ENCODE data around the gene RANBP10. TPM values are rescaled to one million over a fixed set of nuclear protein-coding genes. Genes with fewer than 3 reads are reported as not detected.

Gene RANBP10
- total and polyA plus RNA-seq, 2 of the 13 experiments (the other 11 are each of a cell fraction or from before 2014, with no cell fraction given) = 9.2 to 22.7 TPM

GRCh38 chr16:67719778-67720144 lies 86.6 kb downstream of the RANBP10 start (continued):
- TF ChIP-seq ZFP37 (CRISPR knock-in tag; IDR thresholded peaks at IDR 0.05; ENCODE audit: borderline replicate concordance) = no peak
- no peak for TF ChIP-seq DDIT3 (CRISPR knock-in tag; IDR thresholded peaks at IDR 0.05)
- no peak for TF ChIP-seq ZNF678 (CRISPR knock-in tag; IDR thresholded peaks at IDR 0.05)
- TF ChIP-seq CHCHD3 (CRISPR knock-in tag; IDR thresholded peaks at IDR 0.05) = no peak
- no peak for TF ChIP-seq ZNF619 (CRISPR knock-in tag; IDR thresholded peaks at IDR 0.05)
- no peak for TF ChIP-seq NR2F6 (IDR thresholded peaks at IDR 0.05)
- TF ChIP-seq NR2F6 (CRISPR knock-in tag; IDR thresholded peaks at IDR 0.05) = no peak
- no peak for TF ChIP-seq ZBTB10 (CRISPR knock-in tag; IDR thresholded peaks at IDR 0.05; ENCODE audit: borderline replicate concordance)
- no peak for TF ChIP-seq CBX5 (CRISPR knock-in tag; IDR thresholded peaks at IDR 0.05; ENCODE audit: borderline replicate concordance)
- TF ChIP-seq ATF7 (IDR thresholded peaks at IDR 0.05) = no peak
- TF ChIP-seq ATF7 (CRISPR knock-in tag; IDR thresholded peaks at IDR 0.05) = no peak
- no peak for TF ChIP-seq ZKSCAN5 (CRISPR knock-in tag; IDR thresholded peaks at IDR 0.05)
- no peak for TF ChIP-seq IKZF5 (CRISPR knock-in tag; IDR thresholded peaks at IDR 0.05)
- TF ChIP-seq ZKSCAN8 (CRISPR knock-in tag; IDR thresholded peaks at IDR 0.05; ENCODE audit: borderline replicate concordance) = no peak
- TF ChIP-seq GABPB1 (CRISPR knock-in tag; IDR thresholded peaks at IDR 0.05) = no peak
- TF ChIP-seq RBM39 (IDR thresholded peaks at IDR 0.05; ENCODE audit: low read depth, low read length, poor library complexity, severe bottlenecking) = no peak
- TF ChIP-seq ZNF281 (CRISPR knock-in tag; IDR thresholded peaks at IDR 0.05; ENCODE audit: borderline replicate concordance) = no peak
- TF ChIP-seq ZSCAN29 (CRISPR knock-in tag; conservative IDR thresholded peaks at IDR 0.05) = no peak
- TF ChIP-seq ZUFSP (CRISPR knock-in tag; IDR thresholded peaks at IDR 0.05; ENCODE audit: borderline replicate concordance) = no peak
- no peak for TF ChIP-seq SRF (IDR thresholded peaks at IDR 0.05; ENCODE audit: low read depth, low read length)
- TF ChIP-seq ZBTB7B (CRISPR knock-in tag; IDR thresholded peaks at IDR 0.05) = no peak
- TF ChIP-seq SATB2 (CRISPR knock-in tag; IDR thresholded peaks at IDR 0.05) = no peak; the same call in 1 of the 2 replicates

All from HepG2 (cell line).